ENCODE data around the gene POU2F3. TPM values are rescaled to one million over a fixed set of nuclear protein-coding genes. Genes with fewer than 3 reads are reported as not detected.

POU2F3 gene
- total RNA-seq, 4 donors from 2014 or later, result not detected

DNA sequence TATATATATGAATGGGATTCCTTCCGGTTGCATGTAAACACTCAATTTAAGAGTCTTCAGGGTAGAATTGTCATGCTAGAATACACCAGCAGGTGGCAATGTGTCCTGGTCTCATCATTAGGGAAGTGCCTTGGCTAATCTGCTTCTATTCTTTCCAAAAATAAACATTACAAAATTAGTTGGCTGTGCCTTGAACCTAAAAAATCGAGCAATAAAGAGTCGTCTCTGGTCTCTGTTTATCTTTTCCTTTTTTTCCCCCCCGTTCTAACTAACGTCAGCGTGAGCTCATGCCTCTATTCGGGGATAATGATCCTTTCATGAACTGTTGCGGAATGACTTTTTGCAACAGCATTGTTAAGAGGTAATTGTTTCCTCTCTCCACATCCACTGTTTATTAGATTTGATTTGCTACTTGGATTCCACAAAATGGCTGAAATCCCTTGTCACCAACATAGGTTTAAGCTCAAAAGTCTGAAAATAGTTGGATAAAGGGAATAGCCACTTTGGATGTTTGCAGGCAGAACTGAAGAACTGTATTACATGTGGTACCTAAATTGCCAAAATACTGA, 95.0 kb downstream of the POU2F3 start:
- Histone ChIP-seq H3K4me3 (peak overlapping the region; percentile 73 to 86 (median 79)), H3K27ac (peak overlapping the region; percentile 97 to 99 (median 98)), H3K27me3 (no peaks in the 10 kb centered on the region), H3K9me3 (no peaks in the 10 kb centered on the region), H3K4me1 (peaks cover 21 to 34% of the 10 kb centered on the region in 2 donors), H3K36me3 (no peaks in the 10 kb centered on the region)
- DNase-seq (peak; percentile 43 to 70), ATAC-seq (peak; percentile 49 to 54)
- intact Hi-C loops (cut with DNase I; ENCODE audit: low total_unique reads), result loop anchor here (1.0 to 5.0 kb wide), 2 partner anchors 97 to 352 kb away; no protein-coding TSS in a partner anchor
- peak in 1 of 2 donors; percentile 45 for TF ChIP-seq POLR2A (IDR thresholded peaks at IDR 0.05)
- TF ChIP-seq, protein P1, sequence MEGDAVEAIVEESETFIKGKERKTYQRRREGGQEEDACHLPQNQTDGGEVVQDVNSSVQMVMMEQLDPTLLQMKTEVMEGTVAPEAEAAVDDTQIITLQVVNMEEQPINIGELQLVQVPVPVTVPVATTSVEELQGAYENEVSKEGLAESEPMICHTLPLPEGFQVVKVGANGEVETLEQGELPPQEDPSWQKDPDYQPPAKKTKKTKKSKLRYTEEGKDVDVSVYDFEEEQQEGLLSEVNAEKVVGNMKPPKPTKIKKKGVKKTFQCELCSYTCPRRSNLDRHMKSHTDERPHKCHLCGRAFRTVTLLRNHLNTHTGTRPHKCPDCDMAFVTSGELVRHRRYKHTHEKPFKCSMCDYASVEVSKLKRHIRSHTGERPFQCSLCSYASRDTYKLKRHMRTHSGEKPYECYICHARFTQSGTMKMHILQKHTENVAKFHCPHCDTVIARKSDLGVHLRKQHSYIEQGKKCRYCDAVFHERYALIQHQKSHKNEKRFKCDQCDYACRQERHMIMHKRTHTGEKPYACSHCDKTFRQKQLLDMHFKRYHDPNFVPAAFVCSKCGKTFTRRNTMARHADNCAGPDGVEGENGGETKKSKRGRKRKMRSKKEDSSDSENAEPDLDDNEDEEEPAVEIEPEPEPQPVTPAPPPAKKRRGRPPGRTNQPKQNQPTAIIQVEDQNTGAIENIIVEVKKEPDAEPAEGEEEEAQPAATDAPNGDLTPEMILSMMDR (IDR thresholded peaks at IDR 0.05 in 4 of 5, conservative IDR thresholded peaks at IDR 0.05 in 1 of 5), result peak; percentile 61 to 76 (median 71)
- in situ Hi-C loops (cut with MboI; ENCODE audit: low sequenced_read_pairs in 4 of 4), result loop anchor here (5.0 to 25.0 kb wide), 3 partner anchors 92 to 102 kb away; no protein-coding TSS in a partner anchor

DNA sequence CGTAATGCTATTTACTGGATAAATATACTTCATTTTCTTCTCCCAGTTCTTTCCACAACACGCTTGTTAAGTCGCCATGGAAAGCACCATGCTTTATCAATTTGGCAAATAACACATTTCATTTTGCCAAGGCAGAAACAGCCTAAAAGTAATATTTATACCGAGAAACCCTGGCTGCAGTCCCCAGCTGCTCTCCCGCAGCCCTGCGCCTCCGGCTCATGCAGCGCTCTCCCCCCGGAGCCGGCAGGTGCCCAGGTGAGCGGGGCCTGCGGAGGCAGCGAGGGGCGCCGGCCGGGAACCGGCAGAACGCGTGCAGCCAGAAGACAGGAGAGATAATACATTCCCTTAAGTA, 95.6 kb downstream of the POU2F3 start:
- Histone ChIP-seq H3K4me3 (peak overlapping the region; percentile 73 to 86 (median 79)), H3K9me3 (no peaks in the 10 kb centered on the region), H3K27ac (peak overlapping the region; percentile 97 to 99 (median 98)), H3K27me3 (no peaks in the 10 kb centered on the region), H3K4me1 (peaks cover 26 to 40% of the 10 kb centered on the region in 2 donors), H3K36me3 (no peaks in the 10 kb centered on the region)
- intact Hi-C loops (cut with DNase I; ENCODE audit: low total_unique reads), result loop anchor here (1.0 kb wide), 1 partner anchor 97 kb away; no protein-coding TSS in a partner anchor
- in situ Hi-C loops (cut with MboI; ENCODE audit: low sequenced_read_pairs in 4 of 4), result loop anchor here in 2 of 4 donors (25.0 kb wide), 1 partner anchor 102 kb away; no protein-coding TSS in a partner anchor
- TF ChIP-seq, protein P1 (IDR thresholded peaks at IDR 0.05 in 4 of 5, conservative IDR thresholded peaks at IDR 0.05 in 1 of 5), result no peak
- TF ChIP-seq POLR2A (IDR thresholded peaks at IDR 0.05), result no peak
- ATAC-seq (peak; percentile 36 to 47), DNase-seq (peak in 1 of 2 donors; percentile 55)

DNA sequence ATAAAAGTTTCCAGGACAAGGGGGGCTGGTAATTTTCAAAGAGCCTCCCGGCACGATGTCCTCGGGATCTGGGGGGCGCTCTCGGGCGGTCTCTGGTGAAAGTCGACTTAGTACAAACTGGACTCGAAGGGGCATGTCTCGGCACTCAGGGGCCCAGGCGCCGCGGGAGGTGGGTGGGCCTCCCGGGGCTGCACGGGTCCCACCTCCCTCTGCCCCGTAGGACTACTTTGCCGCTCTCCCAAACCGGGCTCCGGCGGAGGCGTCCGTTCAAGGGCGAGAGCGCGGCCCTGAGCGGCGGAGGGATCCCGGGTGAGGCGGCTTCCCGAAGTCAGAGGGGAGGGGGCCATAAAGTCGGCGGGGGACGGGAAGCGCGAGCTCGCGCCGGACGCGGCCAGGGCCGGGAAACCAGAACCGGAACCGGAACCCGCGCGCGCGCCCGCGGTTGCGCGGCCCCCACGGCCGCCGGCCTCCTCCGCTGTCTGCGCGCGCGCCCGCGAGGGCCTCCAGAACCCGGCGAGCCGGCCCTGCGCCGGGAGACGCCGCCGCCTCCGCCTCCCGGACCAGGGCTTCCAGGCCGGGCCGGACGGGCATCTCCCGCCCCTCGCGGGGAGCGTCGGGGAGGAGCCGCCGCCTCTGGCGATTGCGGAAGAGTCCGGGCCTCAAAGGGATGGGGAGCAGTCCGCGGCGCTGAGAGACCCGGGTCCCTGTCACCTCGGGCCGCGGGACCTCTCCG, 96.1 kb downstream of the POU2F3 start, which contains the start of gene ARHGEF12:
TSS of gene ARHGEF12 (plus strand) at position 506 of the 733 bp plus-strand sequence. CDS start 831 bp downstream, outside the sequence.
- Histone ChIP-seq H3K4me1 (peaks cover 32 to 42% of the 10 kb centered on the region in 2 donors), H3K27ac (peak within 1 kb of the TSS; percentile 97 to 99 (median 98)), H3K9me3 (no peaks in the 10 kb centered on the region), H3K27me3 (no peaks in the 10 kb centered on the region), H3K36me3 (no peaks in the 10 kb centered on the region), H3K4me3 (peak within 1 kb of the TSS; percentile 81 to 96 (median 90))
- peak; percentile 94 to 95 for DNase-seq
- in situ Hi-C loops (cut with MboI; ENCODE audit: low sequenced_read_pairs in 4 of 4), result loop anchor here in 2 of 4 donors (25.0 kb wide), 1 partner anchor 101 kb away; no protein-coding TSS in a partner anchor
- TF ChIP-seq, protein P1 (IDR thresholded peaks at IDR 0.05 in 4 of 5, conservative IDR thresholded peaks at IDR 0.05 in 1 of 5), result peak in 2 of 5 experiments; percentile 8 to 40
- peak; percentile 95 to 97 for TF ChIP-seq POLR2A (IDR thresholded peaks at IDR 0.05)
- ATAC-seq, result peak; percentile 71 to 73
- intact Hi-C loops (cut with DNase I; ENCODE audit: low total_unique reads), result loop anchor here (1.0 to 2.0 kb wide), 3 partner anchors 57 to 96 kb away; no protein-coding TSS in a partner anchor

DNA sequence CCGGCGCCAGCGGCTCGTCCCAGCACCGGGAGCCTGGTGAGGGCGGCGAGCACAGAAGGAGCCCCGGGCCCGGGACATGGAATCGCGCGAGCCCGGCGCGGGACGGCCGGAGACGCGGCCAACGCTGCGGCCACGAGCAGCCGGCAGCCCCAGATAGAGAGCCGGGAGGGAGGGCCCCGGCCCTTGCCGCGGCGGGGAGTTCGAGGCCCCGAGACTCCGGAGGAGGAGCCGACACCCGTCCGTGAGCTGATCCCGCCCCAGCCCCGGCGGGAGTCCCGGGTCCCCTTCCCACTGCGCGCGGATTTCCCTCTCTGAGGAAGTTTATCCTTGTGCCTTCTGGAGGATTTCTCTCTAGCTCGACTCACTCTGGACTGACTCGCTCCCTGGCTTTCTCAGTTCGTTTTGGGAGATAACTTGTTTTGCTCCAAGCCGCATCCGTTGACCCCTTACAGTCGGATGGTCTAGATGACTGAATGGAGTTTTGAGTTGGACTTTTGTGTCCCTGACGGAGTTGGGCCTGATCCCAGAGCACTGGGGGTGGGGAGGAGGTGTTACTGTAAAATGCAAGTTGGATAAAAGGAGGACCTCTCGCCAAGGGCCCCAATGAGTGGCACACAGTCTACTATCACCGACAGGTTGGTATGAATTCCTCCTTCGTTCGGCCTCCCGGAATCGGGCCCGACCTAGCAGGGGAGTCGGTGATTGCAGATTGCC, 96.9 kb downstream of the POU2F3 start:
- no peaks in the 10 kb centered on the region for H3K9me3 ChIP-seq
- TF ChIP-seq, protein P1 (IDR thresholded peaks at IDR 0.05 in 4 of 5, conservative IDR thresholded peaks at IDR 0.05 in 1 of 5), result no peak
- TF ChIP-seq POLR2A (IDR thresholded peaks at IDR 0.05), result no peak
- H3K36me3 ChIP-seq, result no peaks in the 10 kb centered on the region
- ATAC-seq (peak; percentile 22 to 35), DNase-seq (peak in 1 of 2 donors; percentile 49)
- intact Hi-C loops (cut with DNase I; ENCODE audit: low total_unique reads), result loop anchor here (2.0 kb wide), 2 partner anchors 56 to 64 kb away; no protein-coding TSS in a partner anchor
- H3K4me3 ChIP-seq, result peak overlapping the region; percentile 81 to 96 (median 90)
- peaks cover 35 to 45% of the 10 kb centered on the region in 2 donors for H3K4me1 ChIP-seq
- in situ Hi-C loops (cut with MboI; ENCODE audit: low sequenced_read_pairs in 4 of 4), result loop anchor here in 2 of 4 donors (25.0 kb wide), 1 partner anchor 101 kb away; no protein-coding TSS in a partner anchor
- peak overlapping the region; percentile 97 to 99 (median 98) for H3K27ac ChIP-seq
- H3K27me3 ChIP-seq, result no peaks in the 10 kb centered on the region

Data from gastrocnemius medialis (tissue), 4 donors.